ENCODE data around the gene FN1. TPM values are rescaled to one million over a fixed set of nuclear protein-coding genes. Genes with fewer than 3 reads are reported as not detected.

FN1 gene
- total and polyA plus RNA-seq, 2 of the 8 experiments (the other 6 are each of a cell fraction or from before 2014, with no cell fraction given) = 42.9 to 109 TPM

GRCh38 chr2:215417400-215417951 lies 18.4 kb downstream of the FN1 start:
- H2AK5ac ChIP-seq (ENCODE audit: low read depth, low read length) = no peak overlapping the region
- H2BK5ac ChIP-seq (ENCODE audit: low read depth, low read length) = no peak overlapping the region
- no peak for FAIRE-seq
- no peaks in the 10 kb centered on the region for H4K20me1 ChIP-seq (replicated peaks in 1 of 2; ENCODE audit: control insufficient read depth in 1 of 2, insufficient read depth in 2 of 2, low read length in 2 of 2)
- H3K56ac ChIP-seq (replicated peaks; ENCODE audit: insufficient read length, low read depth, low read length) = no peak overlapping the region
- no peaks in the 10 kb centered on the region for H3K23me2 ChIP-seq (ENCODE audit: low read depth, low read length)
- no peaks in the 10 kb centered on the region for H3K4me1 ChIP-seq (replicated peaks in 1 of 4; ENCODE audit: control insufficient read depth in 3 of 4, insufficient read depth in 4 of 4, low read length in 3 of 4)
- H3K79me1 ChIP-seq (ENCODE audit: low read depth, low read length) = no peaks in the 10 kb centered on the region
- ChIA-PET CTCF (ENCODE audit: partially characterized antibody) (no interaction called here), POLR2A (ENCODE audit: partially characterized antibody) (no interaction called here)
- no peak overlapping the region for H2BK15ac ChIP-seq (ENCODE audit: low read length)
- no peak overlapping the region for H2BK20ac ChIP-seq (ENCODE audit: low read length)
- no peak overlapping the region for H3K27ac ChIP-seq (ENCODE audit: low read depth, low read length)
- no peaks in the 10 kb centered on the region for H3K9me3 ChIP-seq (ENCODE audit: insufficient read depth in 2 of 2, low read depth in 1 of 2, low read length in 1 of 2)
- H3K79me2 ChIP-seq (ENCODE audit: control insufficient read depth in 1 of 2, insufficient read depth in 2 of 2, low read length in 2 of 2) = no peaks in the 10 kb centered on the region
- no peak overlapping the region for H4K91ac ChIP-seq (replicated peaks; ENCODE audit: insufficient read length, low read length)
- H4K5ac ChIP-seq (ENCODE audit: insufficient read length, low read depth, low read length) = no peak overlapping the region
- no peak for TF ChIP-seq POLR2AphosphoS5 (IDR thresholded peaks at IDR 0.05; ENCODE audit: low read depth, low read length)
- no peak for TF ChIP-seq TAF7 (optimal IDR thresholded peaks at IDR 0.05; ENCODE audit: borderline replicate concordance, low read depth, low read length)
- no peak for TF ChIP-seq SIRT6 (IDR thresholded peaks at IDR 0.05; ENCODE audit: low read length)
- no peak for TF ChIP-seq TAF1 (IDR thresholded peaks at IDR 0.05; ENCODE audit: low read depth, low read length)
- TF ChIP-seq E2F6 (IDR thresholded peaks at IDR 0.05) = no peak
- no peak for TF ChIP-seq SAP30 (IDR thresholded peaks at IDR 0.05; ENCODE audit: insufficient read depth, insufficient replicate concordance, low read length)
- TF ChIP-seq BACH1 (IDR thresholded peaks at IDR 0.05; ENCODE audit: low read length) = no peak
- H3K4ac ChIP-seq (replicated peaks; ENCODE audit: insufficient read length, low read depth, low read length) = no peak overlapping the region
- no peak overlapping the region for H3K4me3 ChIP-seq (ENCODE audit: extremely low read depth in 1 of 4, insufficient read depth in 2 of 4, low read depth in 3 of 4, low read length in 4 of 4)
- no peak for DNase-seq (ENCODE audit: low read depth in 1 of 2, low spot score in 2 of 2)
- H3K18ac ChIP-seq (ENCODE audit: extremely low read depth, low read length) = no peak overlapping the region
- H2BK12ac ChIP-seq (ENCODE audit: low read depth, low read length) = no peak overlapping the region
- H4K8ac ChIP-seq (ENCODE audit: extremely low read depth, insufficient read depth, low read length) = no peak overlapping the region
- peaks cover 2 to 7% (median 5%) of the 10 kb centered on the region in 4 experiments; a peak in 5 of 8 replicates for H3K36me3 ChIP-seq (ENCODE audit: control insufficient read depth in 2 of 4, insufficient read depth in 4 of 4, low read length in 3 of 4)
- WGBS, 2 experiments (ENCODE audit: extremely low coverage in 1 of 2, insufficient coverage in 1 of 2, insufficient read length in 1 of 2, insufficient replicate concordance in 2 of 2, low coverage in 1 of 2, low lambda C conversion rate in 2 of 2, missing lambda C conversion rate in 1 of 2) = 90% methylated on average over 4 of the region's 4 CpGs; no CpG with 5 or more reads in 1 of the 2 experiments
- H3K23ac ChIP-seq (ENCODE audit: insufficient read length) = no peak overlapping the region
- H3K14ac ChIP-seq (ENCODE audit: insufficient read length) = no peak overlapping the region
- H2AFZ ChIP-seq (ENCODE audit: low read length) = no peak overlapping the region
- no peaks in the 10 kb centered on the region for H3K27me3 ChIP-seq (replicated peaks in 1 of 4; ENCODE audit: control insufficient read depth in 3 of 4, extremely low read depth in 1 of 4, insufficient read depth in 3 of 4, low read length in 3 of 4)
- no peak overlapping the region for H2BK120ac ChIP-seq (replicated peaks; ENCODE audit: low read depth, low read length)
- no peak overlapping the region for H3K4me2 ChIP-seq (ENCODE audit: insufficient read depth in 1 of 2, low read depth in 2 of 2, low read length in 2 of 2)
- H3K9ac ChIP-seq (replicated peaks in 1 of 4; ENCODE audit: extremely low read depth in 1 of 4, low read depth in 3 of 4, low read length in 3 of 4) = no peak overlapping the region
